Mucosa of stomach (tissue), 1 donor: ENCODE data around the gene CPEB1.
A peak's percentile ranks its signal among the peaks of the same experiment; 100 is the strongest.
"Not testable (repeated sequence)": the region's sequence is repeated elsewhere in the genome, so short reads cannot be mapped to it uniquely, and the experiment has no call there.

Experiments used
- H3K27me3 ChIP-seq: one replicate; pipeline ENCODE4 v1.7.0; 2013; ENCODE audit warnings: mild to moderate bottlenecking, low read length; ENCODE audit not compliant: control insufficient read depth, insufficient read depth
- H3K36me3 ChIP-seq: one replicate; pipeline ENCODE4 v1.7.0; 2013; ENCODE audit warnings: low read length; ENCODE audit not compliant: control insufficient read depth, insufficient read depth
- H3K4me1 ChIP-seq: one replicate; pipeline ENCODE4 v1.7.0; 2013; ENCODE audit warnings: mild to moderate bottlenecking, low read length; ENCODE audit not compliant: control insufficient read depth, insufficient read depth
- H3K4me3 ChIP-seq: one replicate; pipeline ENCODE4 v1.7.0; 2013; ENCODE audit warnings: low read length
- H3K9ac ChIP-seq: one replicate; pipeline ENCODE4 v1.7.0; 2013; ENCODE audit warnings: mild to moderate bottlenecking, low read length, moderate library complexity
- H3K9me3 ChIP-seq: one replicate; pipeline ENCODE4 v1.7.0; 2013; ENCODE audit warnings: mild to moderate bottlenecking, low read length, moderate library complexity; ENCODE audit not compliant: control insufficient read depth
- donor health status: Pancreatic carcinoma.

Gene CPEB1

GRCh38 chr15:82537351-82537908 lies 109.7 kb downstream of the CPEB1 start:
- Histone ChIP-seq H3K4me1 (peaks cover 16% of the 10 kb centered on the region), H3K9me3 (no peaks in the 10 kb centered on the region), H3K27me3 (no peaks in the 10 kb centered on the region), H3K9ac (no peak overlapping the region), H3K36me3 (peaks cover 22% of the 10 kb centered on the region), H3K4me3 (no peak overlapping the region)

GRCh38 chr15:82536409-82537350 lies 110.5 kb downstream of the CPEB1 start:
- peaks cover 22% of the 10 kb centered on the region for H3K36me3 ChIP-seq

GRCh38 chr15:82535566-82536408 lies 111.4 kb downstream of the CPEB1 start:
- H3K9ac ChIP-seq = no peak overlapping the region
- H3K27me3 ChIP-seq = no peaks in the 10 kb centered on the region
- no peak overlapping the region for H3K4me3 ChIP-seq
- H3K4me1 ChIP-seq = peaks cover 16% of the 10 kb centered on the region
- H3K36me3 ChIP-seq = peaks cover 22% of the 10 kb centered on the region
- H3K9me3 ChIP-seq = no peaks in the 10 kb centered on the region

More at GRCh38 chr15:82536409-82537350, 110.5 kb downstream of the CPEB1 start:
- Histone ChIP-seq H3K9ac (no peak overlapping the region), H3K27me3 (no peaks in the 10 kb centered on the region), H3K4me1 (peaks cover 16% of the 10 kb centered on the region), H3K9me3 (no peaks in the 10 kb centered on the region), H3K4me3 (no peak overlapping the region)

GRCh38 chr15:82535151-82535550 lies 112.0 kb downstream of the CPEB1 start:
- not testable (repeated sequence) for H3K9ac ChIP-seq, H3K27me3 ChIP-seq, H3K4me3 ChIP-seq, H3K9me3 ChIP-seq
- Histone ChIP-seq H3K4me1 (peaks cover 19% of the 10 kb centered on the region), H3K36me3 (peaks cover 22% of the 10 kb centered on the region)

GRCh38 chr15:82534457-82534861 lies 112.7 kb downstream of the CPEB1 start:
- peaks cover 22% of the 10 kb centered on the region for H3K36me3 ChIP-seq
- not testable (repeated sequence) for H3K4me3 ChIP-seq, H3K9me3 ChIP-seq, H3K27me3 ChIP-seq, H3K9ac ChIP-seq
- H3K4me1 ChIP-seq = peaks cover 19% of the 10 kb centered on the region

GRCh38 chr15:82533801-82534200 lies 113.4 kb downstream of the CPEB1 start:
- no peaks in the 10 kb centered on the region for H3K9me3 ChIP-seq
- peaks cover 21% of the 10 kb centered on the region for H3K36me3 ChIP-seq
- H3K4me3 ChIP-seq = no peak overlapping the region
- H3K27me3 ChIP-seq = no peaks in the 10 kb centered on the region
- peaks cover 19% of the 10 kb centered on the region for H3K4me1 ChIP-seq
- no peak overlapping the region for H3K9ac ChIP-seq

GRCh38 chr15:82532991-82533481 lies 114.1 kb downstream of the CPEB1 start:
- H3K36me3 ChIP-seq = peaks cover 14% of the 10 kb centered on the region
- H3K4me3 ChIP-seq = no peak overlapping the region
- no peaks in the 10 kb centered on the region for H3K27me3 ChIP-seq
- H3K4me1 ChIP-seq = peaks cover 11% of the 10 kb centered on the region
- no peak overlapping the region for H3K9ac ChIP-seq
- H3K9me3 ChIP-seq = no peaks in the 10 kb centered on the region

GRCh38 chr15:82532383-82532990 lies 114.7 kb downstream of the CPEB1 start:
- H3K9me3 ChIP-seq = no peaks in the 10 kb centered on the region
- H3K27me3 ChIP-seq = no peaks in the 10 kb centered on the region
- H3K4me1 ChIP-seq = peaks cover 8% of the 10 kb centered on the region
- no peak overlapping the region for H3K4me3 ChIP-seq
- peaks cover 9% of the 10 kb centered on the region for H3K36me3 ChIP-seq
- H3K9ac ChIP-seq = no peak overlapping the region

GRCh38 chr15:82531496-82532382 lies 115.4 kb downstream of the CPEB1 start:
- no peaks in the 10 kb centered on the region for H3K27me3 ChIP-seq
- H3K9ac ChIP-seq = no peak overlapping the region
- peaks cover 8% of the 10 kb centered on the region for H3K4me1 ChIP-seq
- no peaks in the 10 kb centered on the region for H3K9me3 ChIP-seq
- H3K36me3 ChIP-seq = peaks cover 1% of the 10 kb centered on the region
- H3K4me3 ChIP-seq = no peak overlapping the region

GRCh38 chr15:82530606-82531379 lies 116.4 kb downstream of the CPEB1 start:
- no peaks in the 10 kb centered on the region for H3K9me3 ChIP-seq
- no peaks in the 10 kb centered on the region for H3K36me3 ChIP-seq
- peak overlapping the region; percentile 36 for H3K9ac ChIP-seq
- peak overlapping the region; percentile 20 for H3K4me3 ChIP-seq
- H3K4me1 ChIP-seq = peaks cover 8% of the 10 kb centered on the region
- no peaks in the 10 kb centered on the region for H3K27me3 ChIP-seq
